Kidney capillary endothelial cell (primary cell): ENCODE results near the gene COG6.

Experiments used
- DNase-seq: peaks from one replicate; pipeline ENCODE4 v3.0.0-alpha.2; 2018; ENCODE audit warnings: low spot score

The COG6 gene

GRCh38 chr13:39682310-39682709 is 26.8 kb downstream of the COG6 start:
- no peak for DNase-seq

DNA sequence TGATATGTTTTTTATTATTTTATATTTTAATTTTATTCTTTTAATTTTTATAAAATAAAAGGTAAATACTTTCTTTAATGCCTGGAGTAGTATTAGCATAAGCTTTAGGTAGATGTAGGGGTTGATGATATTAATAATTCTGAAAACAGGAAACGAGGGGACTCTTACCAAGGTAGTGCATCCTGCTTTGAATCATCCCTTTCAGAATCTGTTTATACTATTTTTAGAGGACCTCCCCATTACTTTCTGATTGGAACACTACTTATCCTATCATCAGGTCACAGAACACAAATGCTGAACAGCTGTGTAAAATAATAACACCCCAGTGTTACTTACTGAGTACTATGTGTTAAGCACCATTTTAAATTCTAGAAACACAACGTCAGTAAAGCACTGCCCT is 27.3 kb downstream of the COG6 start:
- no peak for DNase-seq

DNA sequence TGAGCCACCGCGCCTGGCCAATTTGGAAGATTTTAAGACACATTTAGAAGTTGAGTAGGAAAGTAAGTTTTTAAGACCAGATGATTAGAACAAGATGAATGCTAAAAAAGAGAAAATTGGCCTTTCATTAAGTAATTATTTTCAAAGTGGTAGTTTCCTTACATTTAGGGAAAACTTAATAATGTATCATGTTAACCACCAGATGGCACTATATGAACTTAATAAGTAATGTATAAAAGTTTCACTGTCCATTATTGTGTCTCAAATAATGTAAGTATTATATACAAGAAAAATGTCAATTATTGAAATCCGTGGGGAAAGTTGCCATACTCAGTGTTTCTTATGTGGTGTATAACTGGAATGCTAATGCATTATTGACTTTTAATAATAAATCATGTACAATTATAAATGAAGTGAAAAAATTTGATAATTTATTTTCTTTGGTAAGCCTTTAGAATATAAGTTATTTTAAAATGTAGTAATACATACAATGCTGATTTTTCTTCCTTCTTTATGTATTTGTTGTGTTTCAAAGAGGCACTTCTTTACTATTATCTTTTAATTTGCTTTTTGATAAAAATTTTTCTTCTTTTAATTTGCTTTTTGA is 29.2 kb downstream of the COG6 start:
- peak; percentile 72 for DNase-seq

DNA sequence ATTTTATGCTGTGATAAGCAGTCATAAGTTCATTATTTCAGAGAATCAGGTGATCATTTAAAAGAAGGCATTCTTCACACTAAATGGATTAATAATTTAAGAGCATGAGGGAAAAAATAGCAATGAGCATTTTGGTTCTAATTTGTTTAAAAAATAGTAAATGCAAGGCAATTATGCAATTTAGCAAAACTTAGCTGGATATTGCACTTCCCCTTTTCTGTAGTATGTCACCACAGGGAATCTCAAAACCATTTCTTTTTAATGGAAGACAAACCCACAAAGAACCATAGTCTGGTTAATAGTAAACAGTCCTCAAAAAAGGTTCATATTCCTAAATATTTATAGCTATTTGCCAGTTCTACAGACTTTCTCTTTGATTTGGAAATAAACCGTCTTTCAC is 30.2 kb downstream of the COG6 start:
- DNase-seq: no peak

GRCh38 chr13:39688278-39688677 is 32.8 kb downstream of the COG6 start:
- no peak for DNase-seq

GRCh38 chr13:39688699-39689405 is 33.4 kb downstream of the COG6 start:
- DNase-seq: no peak

DNA sequence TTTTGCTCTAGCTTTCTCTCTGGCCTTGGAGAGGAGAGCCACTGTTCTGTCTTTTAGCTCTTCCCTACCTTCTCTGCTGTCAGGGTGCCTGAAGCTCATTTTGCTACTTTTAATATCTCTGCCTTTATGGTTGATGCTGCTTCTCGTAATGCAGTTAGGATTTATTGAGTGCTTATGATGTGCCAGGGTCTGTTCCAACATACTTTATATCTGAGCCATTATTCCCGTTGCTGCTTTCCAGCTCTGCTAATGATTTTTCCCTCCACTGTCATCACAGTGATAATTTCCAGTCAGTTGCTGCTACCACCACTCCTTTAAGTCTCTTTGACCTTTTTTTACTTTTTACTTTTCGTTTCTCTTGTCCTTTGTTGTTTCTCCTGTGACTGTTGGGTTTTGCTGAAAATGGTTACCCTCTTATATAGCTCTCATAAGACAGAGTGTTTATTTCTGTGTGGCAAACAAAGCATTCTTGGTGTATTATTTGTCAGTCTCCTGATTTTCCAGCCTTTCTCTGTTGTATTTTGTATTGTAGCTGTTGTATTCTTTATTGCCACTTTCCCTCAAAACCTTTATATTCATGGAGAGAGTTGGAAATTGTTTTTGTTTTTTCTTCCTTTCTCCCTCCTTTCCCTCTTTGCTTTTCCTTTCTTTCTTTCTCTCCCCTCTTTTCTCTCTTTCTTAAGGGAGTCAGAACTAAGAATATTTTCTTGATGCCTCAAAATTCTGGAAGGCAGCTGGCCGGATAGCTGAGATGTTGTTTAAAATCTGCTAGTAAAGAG is 37.4 kb downstream of the COG6 start:
- DNase-seq: no peak

DNA sequence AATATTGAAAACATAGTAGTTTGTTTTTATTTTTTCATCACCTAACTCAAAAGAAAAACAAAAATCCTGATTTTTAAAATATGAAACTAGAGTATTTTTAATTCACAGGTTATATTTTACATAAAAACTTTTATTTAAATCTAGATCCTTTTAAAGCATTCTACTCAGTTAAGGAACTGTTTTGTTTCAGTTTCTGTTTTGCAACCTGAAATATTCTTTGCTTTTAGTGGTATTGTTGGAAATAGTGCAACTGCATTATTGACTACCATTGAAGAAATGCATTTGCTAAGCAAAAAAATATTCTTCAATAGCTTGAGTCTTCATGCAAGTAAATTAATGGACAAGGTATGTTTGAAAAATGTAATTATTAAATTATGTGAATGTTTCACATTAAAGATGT is 43.8 kb downstream of the COG6 start:
- DNase-seq: no peak

DNA sequence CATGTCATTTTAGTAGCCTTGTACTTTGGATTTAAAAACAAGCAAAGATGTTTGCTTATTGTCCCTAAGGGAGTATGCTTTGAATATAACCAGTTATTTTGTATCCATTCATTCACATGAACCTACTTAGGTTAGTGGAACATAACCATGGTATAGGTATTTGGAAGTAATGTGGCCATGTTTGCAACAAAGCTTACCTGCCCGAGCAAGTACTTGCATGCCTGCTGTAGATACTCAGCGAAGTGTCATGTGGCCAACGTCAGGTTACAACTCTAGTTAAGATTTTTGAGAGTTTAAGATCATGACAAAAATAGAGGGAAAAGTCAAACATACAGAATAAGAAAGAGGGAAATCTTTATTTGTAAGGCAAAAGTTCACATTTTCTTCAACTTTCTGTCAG is 57.2 kb downstream of the COG6 start:
- no peak for DNase-seq

GRCh38 chr13:39729156-39729555 is 73.7 kb downstream of the COG6 start:
- DNase-seq: no peak

DNA sequence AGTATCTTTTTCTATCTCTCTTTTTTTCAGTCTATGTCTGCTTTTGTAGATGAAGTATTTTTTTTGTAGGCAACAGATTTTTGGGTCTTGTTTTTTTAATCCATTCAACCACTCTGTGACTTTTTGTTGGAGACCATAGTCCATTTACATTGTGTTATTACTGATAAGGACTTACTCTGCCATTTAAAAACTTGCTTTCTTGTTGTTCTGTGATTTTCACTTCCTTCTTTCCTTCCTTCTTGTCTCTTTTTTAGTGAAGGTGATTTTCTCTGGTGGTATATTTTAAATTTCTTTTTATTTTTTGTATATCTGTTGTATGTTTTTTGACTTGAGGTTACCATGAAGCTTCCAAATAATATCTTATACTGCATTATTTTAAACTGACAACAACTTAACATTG is 79.5 kb downstream of the COG6 start:
- no peak for DNase-seq

DNA sequence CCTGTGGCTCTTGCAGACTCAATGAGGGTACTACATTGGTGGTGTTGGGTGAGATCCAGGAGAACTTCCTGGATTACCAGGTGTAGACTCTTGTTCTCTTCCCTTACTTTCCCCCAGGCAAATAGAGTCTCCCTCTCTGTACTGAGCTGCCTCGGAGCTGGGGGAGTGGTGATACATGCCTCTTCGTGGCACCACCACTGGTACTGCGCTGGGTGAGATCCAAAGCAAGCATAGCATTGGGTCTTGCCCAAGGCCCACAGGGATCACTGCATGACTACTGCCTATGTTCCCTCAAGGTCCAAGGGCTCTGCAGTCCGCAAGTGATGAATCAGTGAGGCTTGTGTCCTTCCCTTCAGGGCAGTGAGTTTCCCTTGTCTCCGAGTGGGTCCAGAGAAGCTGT is 81.6 kb downstream of the COG6 start:
- no peak for DNase-seq

DNA sequence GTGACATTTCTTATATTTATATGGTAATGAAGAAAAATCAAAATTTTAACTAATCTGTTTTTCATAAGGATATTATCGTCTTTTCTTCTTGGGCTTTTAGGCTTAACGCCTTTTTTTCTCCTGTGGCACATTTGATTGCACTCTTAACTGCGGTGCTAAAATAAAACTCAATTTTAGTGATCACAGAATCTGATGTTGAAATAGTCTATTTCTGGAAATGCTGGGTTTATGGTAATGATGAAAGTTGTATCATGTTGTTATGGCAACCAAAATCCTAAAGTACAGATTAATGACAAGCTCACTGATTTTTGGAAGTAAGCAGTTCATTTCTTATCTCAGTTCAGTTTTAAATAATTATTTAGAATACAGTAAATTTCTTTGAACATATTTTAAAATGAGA is 85.3 kb downstream of the COG6 start:
- no peak for DNase-seq

DNA sequence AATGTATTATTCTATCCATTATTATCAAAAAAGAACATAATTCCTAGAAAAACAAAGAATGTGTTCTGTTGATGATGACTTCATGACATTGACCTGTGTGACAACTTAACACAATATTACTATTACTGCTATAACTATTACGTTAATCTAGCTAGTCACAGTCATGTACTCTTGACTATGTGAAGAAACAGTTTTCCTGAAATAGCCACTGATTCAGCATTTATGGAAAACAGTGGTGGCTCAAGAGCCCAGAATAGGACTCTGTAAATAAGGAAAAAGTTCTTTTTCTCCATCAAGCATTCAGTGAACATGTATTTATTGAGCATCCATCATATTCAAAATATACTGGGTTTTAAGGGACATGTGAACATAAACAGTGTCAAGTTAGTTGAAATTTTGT is 93.5 kb downstream of the COG6 start:
- DNase-seq: no peak

DNA sequence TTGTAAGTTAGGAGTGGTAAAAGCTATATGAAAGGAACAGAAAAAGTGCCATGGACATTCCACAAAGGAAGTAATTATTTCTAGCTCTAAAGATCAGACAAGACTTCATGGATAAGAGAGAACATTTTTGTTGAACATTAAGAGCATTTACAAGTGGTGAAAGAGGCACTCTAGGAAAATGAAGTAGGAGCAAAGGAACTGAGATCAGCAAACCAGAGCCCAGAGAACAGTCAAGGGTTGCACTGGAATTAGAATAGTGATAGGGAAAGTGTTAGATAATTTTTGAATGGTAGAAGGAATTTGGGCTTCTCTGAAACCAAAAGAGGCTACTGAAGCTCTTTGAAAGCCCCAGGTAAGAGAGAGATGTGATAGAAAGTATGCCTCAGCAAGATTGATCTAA is 94.1 kb downstream of the COG6 start:
- no peak for DNase-seq

DNA sequence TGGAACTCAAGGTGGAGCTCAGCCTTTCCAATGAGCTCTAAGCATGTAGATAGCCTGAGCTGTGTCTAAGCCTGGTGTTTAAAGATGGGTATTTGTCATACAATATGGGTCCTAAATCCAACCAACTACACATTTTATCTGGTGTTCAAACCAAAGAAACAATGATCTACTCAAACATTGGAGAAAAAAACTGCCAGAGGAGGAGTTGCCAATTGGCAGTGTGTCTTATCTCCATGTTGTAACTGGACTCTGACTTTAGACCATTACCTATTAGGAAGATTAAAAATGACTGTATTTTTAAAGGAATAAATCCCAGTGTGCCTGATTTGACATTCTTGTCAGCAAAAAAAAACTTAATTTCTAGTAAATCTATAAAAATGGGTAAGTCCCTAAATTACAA is 96.3 kb downstream of the COG6 start:
- DNase-seq: no peak

DNA sequence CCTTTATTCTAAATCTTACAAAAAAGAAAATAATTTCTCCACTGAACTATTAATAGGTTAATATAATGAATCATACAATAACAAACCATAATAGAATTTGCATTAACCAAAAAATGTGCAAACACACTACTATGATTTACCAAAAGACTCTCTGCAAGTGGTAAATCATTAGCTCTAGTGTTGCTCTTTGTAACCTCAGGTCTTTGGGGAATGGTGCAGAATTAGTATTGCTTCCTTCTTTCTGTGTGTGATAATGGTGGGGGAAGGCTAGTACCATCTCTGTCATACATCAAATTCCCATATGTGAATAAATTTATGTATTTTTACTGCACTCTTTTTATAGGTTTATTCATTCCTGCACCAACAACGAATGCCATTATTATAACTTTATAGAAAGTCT is 105.1 kb downstream of the COG6 start:
- DNase-seq: no peak

GRCh38 chr13:39765801-39766463 is 110.5 kb downstream of the COG6 start:
- DNase-seq: no peak

DNA sequence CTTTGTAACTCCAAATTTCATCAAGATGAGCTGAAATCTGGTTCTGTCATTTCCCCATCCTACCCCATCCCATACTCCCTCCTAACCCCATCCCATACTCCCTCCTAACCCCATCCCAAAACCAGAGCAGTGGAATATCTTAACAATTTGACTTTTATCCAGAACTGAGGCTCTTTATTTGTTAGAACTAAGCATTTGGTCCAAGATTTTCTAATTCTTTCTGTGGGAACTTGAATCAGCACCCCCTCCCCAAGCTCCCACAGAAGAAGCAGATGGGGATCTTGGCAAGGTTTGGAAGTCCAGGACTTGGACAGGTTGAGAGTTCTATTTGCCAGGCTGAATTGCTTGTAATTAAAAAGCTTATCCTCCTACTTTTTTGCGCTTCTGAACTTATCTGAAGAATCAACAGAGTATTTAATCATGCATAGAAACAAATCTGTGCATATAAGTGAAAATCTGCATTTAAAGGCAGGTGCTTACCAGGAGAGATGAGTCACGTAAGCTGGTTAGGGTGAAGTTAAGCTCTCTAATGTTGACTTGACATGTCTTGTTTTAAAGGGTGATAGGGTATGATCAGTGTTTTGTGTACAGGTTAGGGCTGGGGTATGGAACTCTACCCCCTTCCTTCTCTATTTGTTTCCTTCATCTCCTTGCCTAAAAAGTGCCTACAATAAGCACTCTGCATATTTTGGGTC is 111.1 kb downstream of the COG6 start:
- no peak for DNase-seq

GRCh38 chr13:39767791-39768517 is 112.5 kb downstream of the COG6 start:
- DNase-seq: no peak

- no peak for DNase-seq
Measured at GRCh38 chr13:39768962-39769361, 113.5 kb downstream of the COG6 start.
